ENCODE results near the gene SPOPL.

The SPOPL gene

DNA sequence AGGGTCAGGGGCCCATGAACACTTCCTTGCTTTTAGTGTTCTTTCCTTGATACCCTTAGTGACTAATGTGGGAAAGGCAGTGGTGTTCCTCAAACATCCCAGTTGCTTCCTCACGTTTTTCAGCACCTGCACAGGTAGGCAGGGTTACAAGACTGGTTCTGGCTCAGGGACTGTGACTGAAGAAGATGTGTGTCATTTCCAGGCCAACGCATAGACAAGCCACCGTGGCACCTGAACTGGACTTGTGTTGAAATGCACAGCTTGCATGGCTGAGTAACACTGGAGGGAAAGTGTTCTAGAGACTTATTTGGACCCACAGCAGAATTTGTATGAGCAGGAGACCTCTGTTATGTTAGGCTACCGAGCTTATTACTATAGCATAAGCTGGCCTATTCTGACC lies 107.9 kb downstream of the SPOPL start:
- DNase-seq: no peak

DNA sequence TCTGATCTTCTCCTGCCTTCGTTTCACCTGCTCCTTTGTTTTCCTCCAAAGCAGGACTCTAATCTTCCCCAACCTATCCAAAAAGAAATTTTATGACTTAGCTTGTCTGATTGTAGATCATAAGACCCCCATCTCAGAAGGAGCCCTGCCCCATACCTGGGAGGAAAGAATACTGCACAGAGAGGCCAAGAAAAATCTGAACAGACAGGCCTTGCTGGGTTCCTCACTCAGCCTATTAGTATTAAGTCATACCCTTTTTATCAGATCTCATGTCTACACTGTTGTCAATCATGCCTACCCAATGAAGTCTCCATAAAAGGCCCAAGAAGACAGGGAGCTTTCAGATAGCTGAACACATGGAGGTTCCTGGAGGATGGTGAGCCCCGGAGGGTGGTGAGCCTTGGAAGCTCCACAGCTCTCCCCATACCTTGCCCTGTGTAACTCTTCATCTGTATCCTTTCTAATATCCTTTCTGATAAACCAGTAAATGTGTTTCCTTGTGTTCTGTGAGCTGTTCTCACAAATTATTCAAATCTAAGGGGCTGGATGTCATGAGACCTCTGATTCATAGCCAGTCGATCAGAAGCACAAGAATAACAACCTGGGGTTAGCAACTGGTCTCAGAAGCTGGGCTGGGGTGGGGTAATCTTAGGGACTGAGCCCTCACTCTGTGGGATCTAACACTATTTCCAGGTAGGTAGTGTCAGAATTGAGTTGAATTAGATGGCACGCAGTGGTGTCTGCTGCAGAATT lies 108.8 kb downstream of the SPOPL start:
- DNase-seq: no peak

DNA sequence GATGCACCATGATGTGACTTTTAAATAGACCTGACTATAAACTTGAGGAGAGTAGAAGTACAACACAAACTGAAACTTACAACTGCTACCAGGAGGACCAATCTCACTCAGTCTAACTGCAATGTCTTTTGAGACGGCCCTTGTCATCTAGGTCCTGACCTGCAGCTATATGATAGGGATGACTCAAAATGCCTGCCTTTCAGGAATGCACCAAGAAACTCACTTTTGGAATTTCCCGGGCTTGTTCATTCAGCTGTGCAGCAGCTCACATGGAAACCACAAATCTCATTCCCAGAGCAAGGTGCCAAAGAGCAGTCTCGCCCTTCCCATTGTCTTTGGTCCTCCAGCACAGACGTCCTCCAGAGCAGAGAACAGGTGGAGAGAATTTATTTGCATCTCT lies 113.7 kb downstream of the SPOPL start:
- DNase-seq: no peak

DNA sequence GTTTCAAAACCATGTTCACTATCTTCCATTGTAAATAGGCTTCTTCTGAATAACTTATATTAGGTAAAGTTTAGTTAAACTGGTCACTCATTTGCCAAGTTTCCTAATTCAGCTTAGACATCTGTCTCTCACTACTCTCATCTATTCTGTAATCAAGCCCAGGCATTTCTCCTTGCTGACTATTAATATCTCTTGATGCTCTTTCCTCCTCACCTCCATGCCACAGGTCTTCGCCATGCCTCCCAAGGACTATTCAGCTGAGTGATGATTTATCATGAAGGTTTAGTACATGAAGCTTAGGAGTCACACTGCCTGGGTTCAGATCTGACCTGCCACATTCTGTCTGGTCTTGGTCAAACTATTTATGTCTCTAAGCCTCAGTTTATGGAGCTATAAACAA lies 115.5 kb downstream of the SPOPL start:
- DNase-seq: no peak

DNA sequence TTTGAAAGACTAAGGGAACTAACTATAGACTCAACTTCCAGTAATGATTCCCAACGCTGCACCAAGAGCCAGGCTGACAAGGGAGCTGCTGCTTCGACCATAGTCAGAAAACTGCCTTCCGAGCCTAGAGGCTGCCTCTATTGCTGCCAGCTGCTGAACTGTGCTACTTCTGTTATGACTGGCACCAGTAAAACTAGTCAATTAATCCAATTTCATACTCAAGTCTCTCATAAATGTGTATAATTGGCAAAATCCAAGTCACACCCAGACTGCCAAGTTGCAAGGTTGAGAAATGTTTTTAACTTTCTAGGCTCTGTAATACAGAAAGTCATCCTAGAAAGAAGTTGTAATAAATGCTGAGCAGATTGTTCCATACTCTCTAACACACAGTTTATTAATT lies 117.4 kb downstream of the SPOPL start:
- DNase-seq: no peak

DNA sequence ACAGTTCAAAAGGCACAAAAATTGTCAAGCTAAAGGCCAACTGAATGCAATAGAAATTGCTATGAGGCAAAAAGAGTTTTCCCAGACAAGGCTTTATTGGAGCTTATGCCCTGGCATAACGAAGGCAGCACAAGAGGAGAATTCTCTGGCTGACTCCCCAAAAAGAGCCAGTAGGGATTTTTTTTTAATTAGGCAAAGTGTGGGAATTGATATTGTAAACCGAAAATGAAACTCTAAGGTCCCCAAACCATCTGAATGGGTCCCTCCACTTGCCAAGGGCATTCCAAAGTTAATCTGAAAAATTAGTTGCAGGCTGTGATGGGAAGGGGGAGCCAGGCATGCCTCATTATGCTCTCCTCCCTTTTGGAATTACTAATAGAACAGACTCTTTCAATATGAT lies 118.9 kb downstream of the SPOPL start:
- DNase-seq: no peak

DNA sequence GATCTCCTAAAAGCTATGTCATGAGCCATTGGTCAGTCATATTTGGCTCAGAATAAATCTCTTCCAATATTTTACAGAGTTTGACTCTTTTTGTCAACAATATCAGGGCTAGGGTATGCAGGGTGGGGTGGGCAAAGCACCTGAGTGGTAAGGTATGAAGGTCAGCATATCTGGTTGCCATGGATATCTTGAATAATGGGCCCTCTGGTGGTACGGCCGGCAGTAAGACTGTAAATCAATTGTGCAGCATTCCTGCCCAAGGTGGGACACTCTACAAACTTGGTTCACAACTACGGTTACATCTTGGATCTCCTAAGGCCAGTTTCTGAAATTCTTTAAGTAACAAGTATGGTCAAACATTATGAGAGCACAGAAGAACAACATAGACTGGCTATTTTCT lies 119.6 kb downstream of the SPOPL start:
- DNase-seq: no peak

DNA sequence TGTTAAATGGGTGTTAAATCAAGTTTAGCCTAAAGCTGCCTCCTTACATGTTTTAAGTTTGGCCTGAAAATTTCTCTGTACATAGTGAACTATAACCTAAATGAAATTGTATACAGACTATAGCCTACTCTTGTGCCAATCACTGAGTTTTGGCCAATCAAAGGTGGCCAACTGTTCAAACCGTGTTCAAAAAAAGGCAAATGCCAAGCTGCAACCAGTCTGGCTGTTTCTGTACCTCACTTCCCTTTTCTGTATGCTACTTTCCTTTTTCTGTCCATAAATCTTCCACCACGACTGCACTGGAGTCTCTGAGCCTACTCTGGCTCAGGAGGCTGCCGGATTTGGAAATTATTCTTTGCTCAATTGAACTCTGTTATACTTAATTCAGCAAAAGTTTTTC lies 121.0 kb downstream of the SPOPL start:
- no peak for DNase-seq
